ENCODE data around the gene XRCC4. TPM values are rescaled to one million over a fixed set of nuclear protein-coding genes. Genes with fewer than 3 reads are reported as not detected.

Gene XRCC4
- total and polyA plus RNA-seq, 2 of the 13 experiments (the other 11 are each of a cell fraction or from before 2014, with no cell fraction given), result 2.8 to 12.6 TPM

DNA sequence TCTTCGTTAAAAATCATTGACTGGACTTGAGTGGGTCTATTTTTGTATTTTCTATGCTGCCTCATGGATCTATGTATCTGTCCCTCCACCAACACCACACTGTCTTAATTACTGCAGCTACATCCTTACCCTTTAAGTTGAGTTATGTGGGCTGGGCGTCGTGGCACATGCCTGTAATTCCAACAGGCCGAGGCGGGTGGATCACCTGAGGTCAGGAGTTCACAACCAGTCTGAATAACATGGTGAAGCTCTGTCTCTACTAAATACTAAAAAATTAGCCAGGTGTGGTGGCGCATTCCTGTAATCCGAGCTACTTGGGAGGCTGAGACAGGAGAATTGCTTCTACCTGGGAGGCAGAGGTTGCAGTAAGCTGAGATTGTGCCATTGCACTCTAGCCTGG, 48.2 kb downstream of the XRCC4 start:
- peaks cover 4% of the 10 kb centered on the region; the same call in 1 of the 2 replicates for H4K20me1 ChIP-seq (ENCODE audit: insufficient read depth, low read length)
- H3K27me3 ChIP-seq (ENCODE audit: control insufficient read depth in 1 of 2, insufficient read depth in 2 of 2, low read length in 2 of 2), result no peaks in the 10 kb centered on the region
- H3K27ac ChIP-seq (ENCODE audit: extremely low read length, insufficient read depth, low read length), result no peak overlapping the region
- FAIRE-seq (no peak), ATAC-seq (no peak), DNase-seq (ENCODE audit: low spot score) (peak; percentile 29)
- WGBS (ENCODE audit: low lambda C conversion rate), result 76% methylated on average over 7 of the region's 7 CpGs
- H3K9ac ChIP-seq (ENCODE audit: insufficient read depth, low read depth, low read length), result no peak overlapping the region
- no peak for TF ChIP-seq KDM4B (CRISPR knock-in tag; IDR thresholded peaks at IDR 0.05)
- no peak for TF ChIP-seq ERF (CRISPR knock-in tag; IDR thresholded peaks at IDR 0.05)
- TF ChIP-seq ZNF710 (CRISPR knock-in tag; IDR thresholded peaks at IDR 0.05; ENCODE audit: borderline replicate concordance), result no peak
- TF ChIP-seq SMARCE1 (IDR thresholded peaks at IDR 0.05; ENCODE audit: borderline replicate concordance), result no peak
- no peak for TF ChIP-seq HMGXB4 (CRISPR knock-in tag; IDR thresholded peaks at IDR 0.05; ENCODE audit: borderline replicate concordance in 1 of 2, low read depth in 1 of 2)
- TF ChIP-seq RARA (CRISPR knock-in tag; IDR thresholded peaks at IDR 0.05), result 0 out of 2 replicates have a peak, but pooled peaks have one; percentile 24
- no peak for TF ChIP-seq TMF1 (CRISPR knock-in tag; IDR thresholded peaks at IDR 0.05; ENCODE audit: low read depth)
- no peak for TF ChIP-seq ZNF235 (CRISPR knock-in tag; IDR thresholded peaks at IDR 0.05; ENCODE audit: borderline replicate concordance)
- ChIA-PET POLR2A (no interaction called here), CTCF (ENCODE audit: low intra/inter-chr PET ratio, low total read pairs) (no interaction called here)
- no peaks in the 10 kb centered on the region for H3K79me2 ChIP-seq (ENCODE audit: insufficient read depth, low read length)
- peaks cover 9% of the 10 kb centered on the region for H3K9me3 ChIP-seq (ENCODE audit: low read length)
- peaks cover 22% of the 10 kb centered on the region for H3K4me1 ChIP-seq (ENCODE audit: insufficient read depth, low read length)
- intact Hi-C loops (cut with micrococcal nuclease; ENCODE audit: unreplicated experiment), result loop anchor here (2.0 kb wide), 1 partner anchor 41 kb away; no protein-coding TSS in a partner anchor
- in situ Hi-C loops (cut with HindIII; ENCODE audit: extremely low pct_ligation_motif_present, low pct_unique_long_range_greater_than_20kb), result no loop called here
- H3K4me2 ChIP-seq (ENCODE audit: low read depth, low read length), result no peak overlapping the region
- BruUV-seq (replicated peaks), result no TSS peak
- no peak overlapping the region for H3K4me3 ChIP-seq (replicated peaks in 1 of 3; ENCODE audit: insufficient read depth in 1 of 3, low read depth in 2 of 3, low read length in 3 of 3)
- H3K36me3 ChIP-seq (replicated peaks in 1 of 2; ENCODE audit: control insufficient read depth in 1 of 2, insufficient read depth in 2 of 2, low read length in 2 of 2), result no peaks in the 10 kb centered on the region
- H2AFZ ChIP-seq (ENCODE audit: low read length), result no peak overlapping the region
